ENCODE data around the gene SLAMF6.
"Not testable (repeated sequence)": the region's sequence is repeated elsewhere in the genome, so short reads cannot be mapped to it uniquely, and the experiment has no call there.

DNA sequence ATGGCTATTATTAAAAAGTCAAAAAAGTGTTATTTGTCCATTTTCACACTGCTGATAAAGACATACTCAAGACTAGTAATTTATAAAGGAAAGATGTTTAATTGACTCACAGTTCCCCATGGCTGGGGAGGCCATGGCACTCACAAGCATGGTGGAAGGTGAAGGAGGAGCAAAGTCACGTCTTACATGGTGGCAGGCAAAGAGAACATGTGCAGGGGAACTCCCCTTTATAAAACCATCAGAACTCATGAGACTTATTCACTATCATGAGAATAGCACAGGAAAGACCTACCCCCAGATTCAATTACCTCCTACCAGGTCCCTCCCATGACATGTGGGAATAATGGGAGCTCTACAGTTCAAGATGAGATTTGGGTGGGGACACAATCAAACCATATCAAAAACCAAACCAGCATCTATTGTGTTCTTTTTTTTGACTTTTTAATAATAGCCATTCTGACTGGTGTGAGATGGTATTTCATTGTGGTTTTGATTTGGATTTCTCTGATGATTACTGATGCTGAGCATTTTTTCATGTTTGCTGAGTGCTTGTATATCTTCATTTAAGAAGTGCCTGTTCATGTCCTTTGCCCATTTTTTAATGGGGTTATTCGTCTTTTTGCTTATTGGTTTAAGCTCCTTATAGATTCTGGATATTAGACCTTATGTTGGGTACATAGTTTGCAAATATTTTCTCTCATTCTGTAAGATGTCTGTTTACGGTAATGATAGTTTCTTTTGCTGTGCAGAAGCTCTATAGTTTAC lies 24.6 kb downstream of the SLAMF6 start:
- not testable (repeated sequence) for TF ChIP-seq GABPA (IDR thresholded peaks at IDR 0.05; ENCODE audit: low read depth); ZNF274 (IDR thresholded peaks at IDR 0.05; ENCODE audit: insufficient read depth, insufficient read length); EP300 (IDR thresholded peaks at IDR 0.05; ENCODE audit: borderline replicate concordance in 1 of 2, control insufficient read depth in 1 of 2, low read depth in 2 of 2, low read length in 2 of 2); SMARCA5 (IDR thresholded peaks at IDR 0.05); HDAC6 (IDR thresholded peaks at IDR 0.05; ENCODE audit: unreplicated experiment); NRF1 (conservative IDR thresholded peaks at IDR 0.05; ENCODE audit: low read depth, low read length)
- TF ChIP-seq, protein P1, sequence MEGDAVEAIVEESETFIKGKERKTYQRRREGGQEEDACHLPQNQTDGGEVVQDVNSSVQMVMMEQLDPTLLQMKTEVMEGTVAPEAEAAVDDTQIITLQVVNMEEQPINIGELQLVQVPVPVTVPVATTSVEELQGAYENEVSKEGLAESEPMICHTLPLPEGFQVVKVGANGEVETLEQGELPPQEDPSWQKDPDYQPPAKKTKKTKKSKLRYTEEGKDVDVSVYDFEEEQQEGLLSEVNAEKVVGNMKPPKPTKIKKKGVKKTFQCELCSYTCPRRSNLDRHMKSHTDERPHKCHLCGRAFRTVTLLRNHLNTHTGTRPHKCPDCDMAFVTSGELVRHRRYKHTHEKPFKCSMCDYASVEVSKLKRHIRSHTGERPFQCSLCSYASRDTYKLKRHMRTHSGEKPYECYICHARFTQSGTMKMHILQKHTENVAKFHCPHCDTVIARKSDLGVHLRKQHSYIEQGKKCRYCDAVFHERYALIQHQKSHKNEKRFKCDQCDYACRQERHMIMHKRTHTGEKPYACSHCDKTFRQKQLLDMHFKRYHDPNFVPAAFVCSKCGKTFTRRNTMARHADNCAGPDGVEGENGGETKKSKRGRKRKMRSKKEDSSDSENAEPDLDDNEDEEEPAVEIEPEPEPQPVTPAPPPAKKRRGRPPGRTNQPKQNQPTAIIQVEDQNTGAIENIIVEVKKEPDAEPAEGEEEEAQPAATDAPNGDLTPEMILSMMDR (IDR thresholded peaks at IDR 0.05 in 2 of 3, conservative IDR thresholded peaks at IDR 0.05 in 1 of 3; ENCODE audit: control insufficient read depth in 2 of 3, extremely low read depth in 1 of 3, insufficient read depth in 1 of 3, low read depth in 3 of 3, low read length in 3 of 3) = not testable (repeated sequence)
- TF ChIP-seq, protein P2, sequence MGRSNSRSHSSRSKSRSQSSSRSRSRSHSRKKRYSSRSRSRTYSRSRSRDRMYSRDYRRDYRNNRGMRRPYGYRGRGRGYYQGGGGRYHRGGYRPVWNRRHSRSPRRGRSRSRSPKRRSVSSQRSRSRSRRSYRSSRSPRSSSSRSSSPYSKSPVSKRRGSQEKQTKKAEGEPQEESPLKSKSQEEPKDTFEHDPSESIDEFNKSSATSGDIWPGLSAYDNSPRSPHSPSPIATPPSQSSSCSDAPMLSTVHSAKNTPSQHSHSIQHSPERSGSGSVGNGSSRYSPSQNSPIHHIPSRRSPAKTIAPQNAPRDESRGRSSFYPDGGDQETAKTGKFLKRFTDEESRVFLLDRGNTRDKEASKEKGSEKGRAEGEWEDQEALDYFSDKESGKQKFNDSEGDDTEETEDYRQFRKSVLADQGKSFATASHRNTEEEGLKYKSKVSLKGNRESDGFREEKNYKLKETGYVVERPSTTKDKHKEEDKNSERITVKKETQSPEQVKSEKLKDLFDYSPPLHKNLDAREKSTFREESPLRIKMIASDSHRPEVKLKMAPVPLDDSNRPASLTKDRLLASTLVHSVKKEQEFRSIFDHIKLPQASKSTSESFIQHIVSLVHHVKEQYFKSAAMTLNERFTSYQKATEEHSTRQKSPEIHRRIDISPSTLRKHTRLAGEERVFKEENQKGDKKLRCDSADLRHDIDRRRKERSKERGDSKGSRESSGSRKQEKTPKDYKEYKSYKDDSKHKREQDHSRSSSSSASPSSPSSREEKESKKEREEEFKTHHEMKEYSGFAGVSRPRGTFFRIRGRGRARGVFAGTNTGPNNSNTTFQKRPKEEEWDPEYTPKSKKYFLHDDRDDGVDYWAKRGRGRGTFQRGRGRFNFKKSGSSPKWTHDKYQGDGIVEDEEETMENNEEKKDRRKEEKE (IDR thresholded peaks at IDR 0.05) = not testable (repeated sequence)
